GM12864 (cell line): ENCODE data around the gene ELOF1.

Experiments
- DNase-seq: peaks from one replicate; pipeline ENCODE4 v3.0.0-alpha.2; 2011; ENCODE audit warnings: low read depth
- H3K4me3 ChIP-seq: 2 replicates; pipeline ENCODE4 v1.5.1; 2011; ENCODE audit warnings: mild to moderate bottlenecking, low read depth, low read length, control low read depth
- TF ChIP-seq, protein P1 (sequence below): IDR thresholded peaks from 2 replicates; pipeline ENCODE4 v1.5.1; 2011; ENCODE audit warnings: low read depth, mild to moderate bottlenecking, moderate library complexity, low read length, control low read depth, inconsistent platforms; ENCODE audit errors: missing control alignments

Gene ELOF1

DNA sequence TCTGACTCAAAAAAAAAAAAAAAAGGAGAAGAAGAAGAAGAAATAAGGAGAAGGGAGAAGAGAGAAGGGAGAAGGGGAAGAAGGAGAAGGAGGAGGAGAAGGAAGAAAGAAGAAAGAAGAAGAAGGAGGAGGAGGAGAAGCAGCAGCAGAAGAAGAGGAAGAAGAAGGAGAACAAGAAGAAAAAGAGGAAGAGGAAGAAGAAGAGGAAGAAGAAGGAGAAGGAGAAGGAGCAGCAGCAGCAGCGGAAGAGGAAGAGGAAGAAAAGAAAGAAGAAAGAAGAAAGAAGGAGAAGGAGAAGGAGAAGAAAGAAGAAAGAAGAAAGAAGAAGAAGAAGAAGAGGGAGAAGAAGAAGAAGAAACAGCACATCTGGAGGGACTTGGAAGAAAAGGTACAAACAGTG is 24.5 kb downstream of the ELOF1 start:
- DNase-seq: no peak
- TF ChIP-seq, protein P1, sequence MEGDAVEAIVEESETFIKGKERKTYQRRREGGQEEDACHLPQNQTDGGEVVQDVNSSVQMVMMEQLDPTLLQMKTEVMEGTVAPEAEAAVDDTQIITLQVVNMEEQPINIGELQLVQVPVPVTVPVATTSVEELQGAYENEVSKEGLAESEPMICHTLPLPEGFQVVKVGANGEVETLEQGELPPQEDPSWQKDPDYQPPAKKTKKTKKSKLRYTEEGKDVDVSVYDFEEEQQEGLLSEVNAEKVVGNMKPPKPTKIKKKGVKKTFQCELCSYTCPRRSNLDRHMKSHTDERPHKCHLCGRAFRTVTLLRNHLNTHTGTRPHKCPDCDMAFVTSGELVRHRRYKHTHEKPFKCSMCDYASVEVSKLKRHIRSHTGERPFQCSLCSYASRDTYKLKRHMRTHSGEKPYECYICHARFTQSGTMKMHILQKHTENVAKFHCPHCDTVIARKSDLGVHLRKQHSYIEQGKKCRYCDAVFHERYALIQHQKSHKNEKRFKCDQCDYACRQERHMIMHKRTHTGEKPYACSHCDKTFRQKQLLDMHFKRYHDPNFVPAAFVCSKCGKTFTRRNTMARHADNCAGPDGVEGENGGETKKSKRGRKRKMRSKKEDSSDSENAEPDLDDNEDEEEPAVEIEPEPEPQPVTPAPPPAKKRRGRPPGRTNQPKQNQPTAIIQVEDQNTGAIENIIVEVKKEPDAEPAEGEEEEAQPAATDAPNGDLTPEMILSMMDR: no peak
- no peak overlapping the region for H3K4me3 ChIP-seq

DNA sequence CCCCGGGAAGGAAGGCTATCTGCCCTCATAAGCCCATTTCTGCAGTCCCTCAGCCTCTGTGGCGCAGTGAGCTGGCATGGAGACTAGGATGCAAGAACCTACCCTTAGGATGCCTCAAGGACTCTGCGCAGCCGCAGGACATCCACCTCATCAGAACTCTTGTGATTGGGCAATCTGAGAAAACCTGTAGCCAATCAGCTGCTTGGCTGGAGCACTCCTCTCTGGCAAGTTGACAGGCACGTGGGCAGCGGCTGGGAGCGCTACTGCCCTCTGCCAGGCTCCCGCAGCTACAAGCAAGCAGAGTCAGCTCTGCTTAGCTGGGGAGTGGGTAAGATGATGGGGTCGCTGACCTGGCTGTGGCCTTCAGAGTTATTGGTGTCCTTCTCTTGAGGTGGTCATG is 28.6 kb downstream of the ELOF1 start:
- TF ChIP-seq, protein P1: peak; percentile 8
- peak; percentile 45 for DNase-seq
- H3K4me3 ChIP-seq: no peak overlapping the region

DNA sequence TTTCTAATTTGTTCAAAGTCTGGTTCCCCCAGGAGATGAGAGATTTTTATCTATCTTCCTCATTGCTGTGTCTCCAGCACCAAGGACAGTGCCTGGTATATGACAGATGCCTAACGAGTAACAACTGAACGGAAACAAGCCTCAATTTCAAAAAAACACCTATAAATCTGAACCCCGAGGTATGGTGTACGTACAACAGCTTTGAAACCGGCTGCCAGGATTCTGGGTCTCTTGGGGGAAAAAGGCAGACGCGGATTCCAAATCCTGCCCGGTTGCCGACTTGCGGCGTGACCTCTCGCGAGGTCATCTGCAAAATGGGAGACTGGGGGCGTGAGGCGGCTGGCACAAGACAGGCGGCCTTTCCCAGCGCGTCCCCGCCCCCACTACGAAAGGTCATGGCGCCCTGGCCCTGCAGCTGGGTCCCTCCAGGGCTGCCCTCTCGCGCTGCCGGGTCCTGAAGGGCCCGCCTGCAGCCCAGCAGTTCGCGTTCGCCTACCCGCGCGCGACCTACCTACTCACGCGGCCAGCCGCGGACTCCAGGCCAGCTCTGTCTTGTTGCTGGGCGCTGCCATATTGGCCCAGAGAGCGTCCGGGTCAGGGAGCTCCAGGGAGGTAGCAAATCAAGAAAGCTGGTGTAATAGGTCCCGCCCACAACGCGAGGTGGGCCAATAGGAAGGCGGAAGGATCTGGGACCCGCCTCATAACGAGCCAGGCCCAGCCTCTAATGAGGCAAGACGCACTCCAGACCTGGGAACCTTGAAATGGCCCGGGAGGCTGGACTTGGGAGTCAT is 30.3 kb downstream of the ELOF1 start, which contains the start of gene ECSIT:
Gene ECSIT, minus strand, starts transcription at position 584 of the 791 bp plus-strand sequence. CDS start 9,964 bp downstream, outside the sequence.
- H3K4me3 ChIP-seq: peak within 1 kb of the TSS; percentile 97
- TF ChIP-seq, protein P1: no peak
- DNase-seq: peak; percentile 92

DNA sequence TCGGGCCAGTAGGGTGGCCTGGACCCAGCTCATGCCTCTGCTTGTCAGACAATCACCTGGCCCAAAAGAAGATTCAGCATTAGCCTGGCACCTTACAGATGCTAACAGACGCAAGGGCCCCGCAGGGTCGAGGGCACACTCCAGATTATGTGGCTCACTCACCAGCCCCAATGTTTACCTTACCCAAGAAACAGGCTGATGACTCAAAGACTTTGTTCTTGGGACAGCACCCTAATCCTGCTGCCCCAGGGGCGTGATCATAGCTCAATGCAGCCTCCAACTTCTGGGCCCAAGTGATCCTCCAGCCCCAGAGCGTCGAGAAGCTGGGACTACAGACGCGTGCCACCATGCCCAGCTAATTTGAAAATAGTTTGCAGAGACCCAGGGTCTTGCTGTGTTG is 39.9 kb downstream of the ELOF1 start:
- TF ChIP-seq, protein P1: no peak
- no peak overlapping the region for H3K4me3 ChIP-seq
- DNase-seq: no peak

DNA sequence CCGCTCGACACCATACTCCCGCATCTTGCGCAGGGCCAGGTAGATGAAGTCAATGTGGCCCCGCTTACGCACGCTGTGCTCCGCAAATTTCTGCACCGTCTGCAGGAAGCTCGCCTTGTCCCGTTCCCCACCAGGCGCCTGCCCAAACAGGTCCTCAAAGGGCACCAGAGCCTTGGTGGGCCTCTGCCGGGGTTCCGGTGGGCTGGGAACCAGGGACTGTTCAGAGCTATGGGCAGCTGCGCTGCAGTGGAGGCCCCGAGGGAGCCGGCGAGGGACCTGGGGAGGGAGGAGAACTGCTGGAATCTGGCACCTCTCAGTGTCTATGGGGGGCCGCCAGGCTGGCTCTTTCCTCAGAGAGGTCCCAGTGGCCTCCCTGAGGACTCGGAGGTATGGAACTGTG is 45.1 kb downstream of the ELOF1 start:
- no peak overlapping the region for H3K4me3 ChIP-seq
- TF ChIP-seq, protein P1: no peak
- no peak for DNase-seq

DNA sequence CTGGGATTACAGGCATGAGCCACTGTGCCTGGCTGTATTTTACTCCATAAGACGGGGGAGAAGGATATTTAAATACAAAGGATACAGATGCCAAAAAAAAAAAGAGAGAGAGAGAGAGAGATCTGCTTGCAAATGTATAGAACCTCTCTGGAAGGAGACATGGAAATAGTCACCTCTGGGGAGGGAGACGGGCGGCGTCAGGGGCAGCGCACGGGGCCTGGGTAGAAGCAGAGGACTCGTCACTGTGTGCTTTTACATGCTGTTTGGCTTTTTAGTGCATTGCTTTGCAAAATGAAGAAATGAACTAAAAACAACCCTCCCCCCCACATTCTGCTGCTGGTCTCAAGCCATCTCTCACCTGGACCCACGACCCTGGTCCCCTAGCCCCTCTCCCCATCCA is 48.6 kb downstream of the ELOF1 start:
- TF ChIP-seq, protein P1: no peak
- no peak overlapping the region for H3K4me3 ChIP-seq
- no peak for DNase-seq

DNA sequence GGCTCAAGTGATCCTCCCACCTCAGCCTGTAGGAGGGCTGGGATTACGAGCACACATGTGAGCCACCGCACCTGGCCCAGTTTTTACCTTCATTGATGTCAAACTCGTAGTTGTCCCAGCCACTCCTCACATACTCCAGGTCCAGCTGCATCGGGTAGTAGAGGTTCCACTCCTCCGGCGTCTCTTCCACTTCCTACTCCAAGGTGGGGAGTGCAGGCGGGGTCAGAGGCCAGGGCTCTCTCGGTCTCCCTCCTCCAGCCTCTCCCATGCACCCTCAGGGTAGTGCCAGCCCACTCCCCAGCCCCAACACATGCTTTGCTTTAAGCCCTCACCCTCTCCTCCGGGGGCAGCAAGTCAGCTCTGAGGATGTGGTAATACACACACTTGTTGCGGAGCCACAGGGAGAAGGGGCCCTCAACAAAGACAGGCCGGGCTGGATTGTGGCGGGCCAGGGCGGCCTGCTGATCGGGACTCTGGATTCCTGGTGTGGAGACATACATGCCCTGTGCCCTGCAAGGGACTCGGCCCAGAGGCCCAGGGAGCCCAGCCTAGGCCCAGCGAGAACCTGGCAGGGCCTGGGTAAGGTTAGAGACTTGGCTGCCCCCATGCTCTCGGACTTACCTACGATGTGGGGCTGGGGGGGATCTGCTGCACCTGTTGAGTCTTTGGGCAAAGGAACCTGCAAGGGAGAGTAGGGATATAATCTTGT is 51.5 kb downstream of the ELOF1 start:
- no peak overlapping the region for H3K4me3 ChIP-seq
- TF ChIP-seq, protein P1: no peak
- DNase-seq: no peak
